Measurements from ENCODE around the gene C12orf75.

The C12orf75 gene

GRCh38 chr12:105317942-105318621, 12.4 kb upstream of the C12orf75 start:
- Histone ChIP-seq H3K27ac (no peak overlapping the region), H3K4me3 (no peak overlapping the region), H3K9me3 (no peaks in the 10 kb centered on the region), H3K36me3 (no peaks in the 10 kb centered on the region), H3K27me3 (no peaks in the 10 kb centered on the region), H3K4me1 (no peaks in the 10 kb centered on the region)
- no peak for DNase-seq
- TF ChIP-seq, protein P1, sequence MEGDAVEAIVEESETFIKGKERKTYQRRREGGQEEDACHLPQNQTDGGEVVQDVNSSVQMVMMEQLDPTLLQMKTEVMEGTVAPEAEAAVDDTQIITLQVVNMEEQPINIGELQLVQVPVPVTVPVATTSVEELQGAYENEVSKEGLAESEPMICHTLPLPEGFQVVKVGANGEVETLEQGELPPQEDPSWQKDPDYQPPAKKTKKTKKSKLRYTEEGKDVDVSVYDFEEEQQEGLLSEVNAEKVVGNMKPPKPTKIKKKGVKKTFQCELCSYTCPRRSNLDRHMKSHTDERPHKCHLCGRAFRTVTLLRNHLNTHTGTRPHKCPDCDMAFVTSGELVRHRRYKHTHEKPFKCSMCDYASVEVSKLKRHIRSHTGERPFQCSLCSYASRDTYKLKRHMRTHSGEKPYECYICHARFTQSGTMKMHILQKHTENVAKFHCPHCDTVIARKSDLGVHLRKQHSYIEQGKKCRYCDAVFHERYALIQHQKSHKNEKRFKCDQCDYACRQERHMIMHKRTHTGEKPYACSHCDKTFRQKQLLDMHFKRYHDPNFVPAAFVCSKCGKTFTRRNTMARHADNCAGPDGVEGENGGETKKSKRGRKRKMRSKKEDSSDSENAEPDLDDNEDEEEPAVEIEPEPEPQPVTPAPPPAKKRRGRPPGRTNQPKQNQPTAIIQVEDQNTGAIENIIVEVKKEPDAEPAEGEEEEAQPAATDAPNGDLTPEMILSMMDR (IDR thresholded peaks at IDR 0.05), result no peak
- intact Hi-C loops (cut with DNase I; ENCODE audit: low total_unique reads), result no loop called here

DNA sequence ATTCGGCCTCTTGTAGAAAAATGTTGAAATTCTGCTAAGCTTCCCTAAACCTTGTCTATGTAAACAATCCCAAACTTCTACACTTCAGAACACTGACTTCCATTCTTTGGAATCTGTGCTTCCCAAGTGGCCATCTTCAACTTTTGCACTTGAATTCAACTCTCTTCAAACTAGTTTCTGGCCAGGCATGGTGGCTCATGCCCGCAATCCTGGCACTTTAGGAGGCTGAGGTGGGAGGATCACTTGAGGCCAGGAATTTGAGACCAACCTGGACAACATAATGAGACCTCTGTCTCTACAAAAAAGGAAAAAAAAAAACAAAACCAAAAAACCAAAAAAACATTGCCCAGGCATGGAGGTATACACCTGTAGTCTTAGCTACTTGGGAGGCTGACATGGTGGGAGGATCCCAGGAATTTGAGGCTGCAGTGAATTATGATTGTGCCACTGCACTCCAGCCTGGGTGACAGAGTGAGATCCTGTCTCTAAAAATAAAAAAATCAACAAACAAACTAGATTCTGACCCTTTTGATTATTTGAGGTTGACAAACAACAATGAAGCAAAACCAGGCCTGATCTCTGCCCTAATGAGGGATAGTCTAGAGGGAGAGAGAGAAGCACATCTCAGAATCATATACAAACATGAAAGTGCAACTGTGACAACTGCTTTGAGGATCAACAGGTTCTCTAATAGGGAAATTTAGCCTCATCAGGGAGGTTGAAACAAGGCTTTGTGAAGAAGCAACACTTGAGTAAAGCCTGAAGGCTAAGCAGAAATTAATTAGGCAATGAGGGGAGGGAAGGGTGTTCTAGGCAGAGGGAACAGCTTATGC, 11.6 kb upstream of the C12orf75 start:
- no peak overlapping the region for H3K4me3 ChIP-seq

GRCh38 chr12:105319691-105320209, 10.7 kb upstream of the C12orf75 start:
- H3K9me3 ChIP-seq, result no peaks in the 10 kb centered on the region
- H3K27ac ChIP-seq, result no peak overlapping the region
- TF ChIP-seq, protein P1 (IDR thresholded peaks at IDR 0.05), result no peak
- H3K36me3 ChIP-seq, result no peaks in the 10 kb centered on the region
- no peak for DNase-seq
- no peaks in the 10 kb centered on the region for H3K27me3 ChIP-seq
- intact Hi-C loops (cut with DNase I; ENCODE audit: low total_unique reads), result no loop called here
- H3K4me3 ChIP-seq, result no peak overlapping the region
- H3K4me1 ChIP-seq, result no peaks in the 10 kb centered on the region

More for the DNA sequence above, 11.6 kb upstream of the C12orf75 start:
- TF ChIP-seq, protein P1 (IDR thresholded peaks at IDR 0.05), result no peak
- Histone ChIP-seq H3K4me1 (no peaks in the 10 kb centered on the region), H3K27me3 (no peaks in the 10 kb centered on the region), H3K36me3 (no peaks in the 10 kb centered on the region), H3K27ac (no peak overlapping the region), H3K9me3 (no peaks in the 10 kb centered on the region)
- intact Hi-C loops (cut with DNase I; ENCODE audit: low total_unique reads), result no loop called here
- no peak for DNase-seq

- Histone ChIP-seq H3K36me3 (no peaks in the 10 kb centered on the region), H3K27me3 (no peaks in the 10 kb centered on the region), H3K27ac (no peak overlapping the region), H3K4me3 (no peak overlapping the region), H3K4me1 (no peaks in the 10 kb centered on the region), H3K9me3 (no peaks in the 10 kb centered on the region)
- TF ChIP-seq, protein P1 (IDR thresholded peaks at IDR 0.05), result no peak
- DNase-seq, result no peak
- intact Hi-C loops (cut with DNase I; ENCODE audit: low total_unique reads), result no loop called here
Observed at GRCh38 chr12:105321125-105321524, 9.4 kb upstream of the C12orf75 start.

DNA sequence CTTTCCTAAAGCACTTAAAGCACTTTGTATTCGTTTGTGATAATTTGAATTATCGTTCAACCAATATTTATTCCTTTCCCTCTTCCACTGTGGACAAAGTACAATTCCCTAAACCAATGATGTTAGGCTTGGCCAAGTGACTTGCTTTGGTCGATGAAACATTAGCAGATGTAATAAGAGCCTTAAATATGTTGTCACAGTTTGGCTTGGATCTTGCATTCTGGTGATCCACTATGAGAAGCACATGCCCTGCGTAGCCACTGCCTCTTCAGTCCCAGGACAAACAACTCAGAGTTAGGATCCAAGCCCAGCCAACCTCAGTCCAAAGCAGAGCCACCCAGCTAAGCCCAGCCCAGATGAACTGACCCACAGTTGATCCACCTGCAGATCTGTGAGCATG, 8.4 kb upstream of the C12orf75 start:
- DNase-seq, result peak in 1 of 2 donors; percentile 54
- Histone ChIP-seq H3K27me3 (no peaks in the 10 kb centered on the region), H3K4me3 (no peak overlapping the region), H3K27ac (no peak overlapping the region), H3K36me3 (no peaks in the 10 kb centered on the region), H3K4me1 (no peaks in the 10 kb centered on the region), H3K9me3 (no peaks in the 10 kb centered on the region)
- intact Hi-C loops (cut with DNase I; ENCODE audit: low total_unique reads), result no loop called here
- TF ChIP-seq, protein P1 (IDR thresholded peaks at IDR 0.05), result no peak

All from tibial artery (tissue), 4 donors.